RWPE2 (cell line): ENCODE measurements around the gene PACSIN2.

ENCODE experiments used
- ATAC-seq: fragments of 200-7000 bp; cut with Tn5 transposase; 3 replicates; pipeline ENCODE4 v1.9.1; 2021; ENCODE audit warnings: low read depth
- DNase-seq: peaks from one replicate; pipeline ENCODE4 v3.0.0-alpha.2; 2020; ENCODE audit warnings: low spot score
- H3K27ac ChIP-seq: fragments of 450-650 bp; 2 replicates; pipeline ENCODE4 v1.5.1; 2017; ENCODE audit warnings: mild to moderate bottlenecking; ENCODE audit not compliant: poor library complexity, severe bottlenecking
- H3K27me3 ChIP-seq: fragments of 250-450 bp; sonication (Bioruptor Pico); 2 replicates; pipeline ENCODE4 v1.5.1; 2021; ENCODE audit warnings: mild to moderate bottlenecking, moderate library complexity; ENCODE audit not compliant: insufficient read depth, poor library complexity, severe bottlenecking
- H3K36me3 ChIP-seq: fragments of 250-450 bp; sonication (Bioruptor Pico); 2 replicates; pipeline ENCODE4 v1.5.1; 2020; ENCODE audit warnings: low read depth, mild to moderate bottlenecking, moderate library complexity
- H3K4me1 ChIP-seq: fragments of 250-450 bp; sonication (Bioruptor Pico); 2 replicates; pipeline ENCODE4 v1.5.1; 2021; ENCODE audit warnings: mild to moderate bottlenecking, moderate library complexity; ENCODE audit not compliant: insufficient read depth, poor library complexity, severe bottlenecking
- H3K4me3 ChIP-seq: fragments of 250-450 bp; sonication (Bioruptor Pico); 2 replicates; pipeline ENCODE4 v1.5.1; 2021; ENCODE audit warnings: mild to moderate bottlenecking, moderate library complexity; ENCODE audit not compliant: severe bottlenecking
- H3K9me3 ChIP-seq: fragments of 250-450 bp; sonication (Bioruptor Pico); 2 replicates; pipeline ENCODE4 v1.5.1; 2021; ENCODE audit warnings: mild to moderate bottlenecking, moderate library complexity; ENCODE audit not compliant: severe bottlenecking
- TF ChIP-seq, protein P1 (sequence below): fragments of 450-650 bp; IDR thresholded peaks from one replicate; pipeline ENCODE4 v1.5.1; 2017; ENCODE audit warnings: mild to moderate bottlenecking, moderate library complexity; ENCODE audit not compliant: poor library complexity, severe bottlenecking

Gene PACSIN2, protein sequence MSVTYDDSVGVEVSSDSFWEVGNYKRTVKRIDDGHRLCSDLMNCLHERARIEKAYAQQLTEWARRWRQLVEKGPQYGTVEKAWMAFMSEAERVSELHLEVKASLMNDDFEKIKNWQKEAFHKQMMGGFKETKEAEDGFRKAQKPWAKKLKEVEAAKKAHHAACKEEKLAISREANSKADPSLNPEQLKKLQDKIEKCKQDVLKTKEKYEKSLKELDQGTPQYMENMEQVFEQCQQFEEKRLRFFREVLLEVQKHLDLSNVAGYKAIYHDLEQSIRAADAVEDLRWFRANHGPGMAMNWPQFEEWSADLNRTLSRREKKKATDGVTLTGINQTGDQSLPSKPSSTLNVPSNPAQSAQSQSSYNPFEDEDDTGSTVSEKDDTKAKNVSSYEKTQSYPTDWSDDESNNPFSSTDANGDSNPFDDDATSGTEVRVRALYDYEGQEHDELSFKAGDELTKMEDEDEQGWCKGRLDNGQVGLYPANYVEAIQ

DNA sequence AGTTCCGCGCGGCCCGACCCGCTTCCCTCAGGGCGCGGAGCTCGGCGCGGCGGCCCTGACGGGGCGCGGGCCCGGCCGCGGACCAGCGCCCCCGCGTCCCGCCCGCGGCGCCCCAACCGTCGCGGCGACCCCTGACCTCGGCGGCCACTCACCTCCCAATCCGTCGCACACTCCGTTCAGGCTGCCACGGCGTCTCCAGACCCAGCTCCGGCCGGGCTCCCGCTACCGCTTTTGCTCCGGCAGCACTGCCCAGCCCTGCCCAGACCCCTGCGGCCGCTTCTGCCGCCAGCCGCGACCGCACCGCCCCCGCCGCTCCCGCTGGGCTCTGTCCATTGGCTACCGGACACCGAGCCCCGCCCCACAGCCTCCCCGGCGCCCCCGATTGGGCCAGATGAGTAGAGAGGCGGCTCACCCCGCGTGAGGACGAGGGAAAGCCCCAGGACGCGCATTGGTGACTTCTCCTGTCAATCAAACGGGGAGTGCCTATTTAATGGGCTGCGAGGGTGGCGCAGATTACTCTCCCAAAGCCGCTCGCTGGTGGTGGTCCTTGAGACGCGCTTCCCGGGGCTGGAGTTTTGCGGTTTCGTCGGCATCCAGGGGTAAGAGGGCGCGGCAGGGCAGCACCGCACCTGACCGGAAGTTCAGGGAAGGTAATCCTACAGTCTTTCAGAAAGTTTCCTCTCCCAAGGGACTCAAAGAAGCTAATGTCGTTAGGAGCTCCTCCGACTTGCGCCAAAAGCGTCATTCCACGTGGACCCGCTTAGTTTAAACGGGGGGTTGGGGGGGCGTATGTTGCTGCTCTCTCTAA is at the start of gene PACSIN2:
Gene PACSIN2 (minus strand): TSS at position 281 of the 808 bp plus-strand sequence. CDS start 103,069 bp downstream, outside the sequence.
- H3K27me3 ChIP-seq = no peaks in the 10 kb centered on the region
- DNase-seq = peak; percentile 99
- H3K36me3 ChIP-seq = no peaks in the 10 kb centered on the region
- TF ChIP-seq, protein P1, sequence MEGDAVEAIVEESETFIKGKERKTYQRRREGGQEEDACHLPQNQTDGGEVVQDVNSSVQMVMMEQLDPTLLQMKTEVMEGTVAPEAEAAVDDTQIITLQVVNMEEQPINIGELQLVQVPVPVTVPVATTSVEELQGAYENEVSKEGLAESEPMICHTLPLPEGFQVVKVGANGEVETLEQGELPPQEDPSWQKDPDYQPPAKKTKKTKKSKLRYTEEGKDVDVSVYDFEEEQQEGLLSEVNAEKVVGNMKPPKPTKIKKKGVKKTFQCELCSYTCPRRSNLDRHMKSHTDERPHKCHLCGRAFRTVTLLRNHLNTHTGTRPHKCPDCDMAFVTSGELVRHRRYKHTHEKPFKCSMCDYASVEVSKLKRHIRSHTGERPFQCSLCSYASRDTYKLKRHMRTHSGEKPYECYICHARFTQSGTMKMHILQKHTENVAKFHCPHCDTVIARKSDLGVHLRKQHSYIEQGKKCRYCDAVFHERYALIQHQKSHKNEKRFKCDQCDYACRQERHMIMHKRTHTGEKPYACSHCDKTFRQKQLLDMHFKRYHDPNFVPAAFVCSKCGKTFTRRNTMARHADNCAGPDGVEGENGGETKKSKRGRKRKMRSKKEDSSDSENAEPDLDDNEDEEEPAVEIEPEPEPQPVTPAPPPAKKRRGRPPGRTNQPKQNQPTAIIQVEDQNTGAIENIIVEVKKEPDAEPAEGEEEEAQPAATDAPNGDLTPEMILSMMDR = no peak
- peak; percentile 94 for ATAC-seq
- peak within 1 kb of the TSS; percentile 92 for H3K4me3 ChIP-seq
- peaks cover 18% of the 10 kb centered on the region for H3K4me1 ChIP-seq
- H3K9me3 ChIP-seq = no peaks in the 10 kb centered on the region
- peak within 1 kb of the TSS; percentile 54 for H3K27ac ChIP-seq

DNA sequence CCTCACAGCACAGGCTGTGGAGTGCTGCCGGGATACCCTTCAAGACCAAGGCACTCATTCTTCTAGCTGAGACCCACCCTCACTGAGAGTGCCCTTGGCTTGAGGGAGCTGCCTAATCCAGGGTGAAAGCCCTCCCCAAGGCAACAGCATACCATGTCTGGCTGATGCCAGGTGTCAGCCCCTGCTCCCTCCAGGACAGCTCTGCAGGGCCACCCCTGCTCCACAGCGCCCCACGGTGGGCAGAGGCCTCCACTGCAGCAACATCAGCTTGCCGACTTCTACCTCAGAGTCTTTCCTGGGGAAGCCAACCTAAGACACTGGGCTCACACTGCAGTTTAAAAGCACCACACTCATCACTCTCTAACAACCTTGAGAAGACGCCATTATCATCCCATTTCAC is 45.2 kb upstream of the PACSIN2 start:
- no peak for ATAC-seq
- Histone ChIP-seq H3K4me3 (no peak overlapping the region), H3K27me3 (no peaks in the 10 kb centered on the region), H3K36me3 (no peaks in the 10 kb centered on the region), H3K4me1 (no peaks in the 10 kb centered on the region), H3K9me3 (no peaks in the 10 kb centered on the region), H3K27ac (no peak overlapping the region)
- TF ChIP-seq, protein P1 = peak; percentile 44
- DNase-seq = no peak

DNA sequence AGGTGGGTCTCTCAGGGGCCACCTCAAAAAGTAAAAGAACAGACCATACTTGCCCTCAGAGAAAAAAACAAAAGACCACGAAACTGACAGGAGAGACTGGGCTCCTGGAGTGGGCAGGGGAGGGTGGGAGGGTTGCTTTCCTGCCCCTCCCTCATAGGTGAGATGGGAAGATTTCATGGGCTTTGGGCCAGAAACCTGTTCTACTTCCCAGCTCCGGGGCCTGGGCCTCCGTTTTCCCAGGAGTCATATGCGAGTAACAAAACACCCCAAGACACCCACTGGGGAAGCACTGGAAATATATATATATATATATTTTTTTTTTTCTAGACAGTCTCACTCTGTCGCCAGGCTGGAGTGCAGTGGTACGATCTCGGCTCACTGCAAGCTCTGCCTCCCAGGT is 42.7 kb upstream of the PACSIN2 start:
- ATAC-seq (no peak), DNase-seq (no peak)
- H3K36me3 ChIP-seq = no peaks in the 10 kb centered on the region
- no peak overlapping the region for H3K27ac ChIP-seq
- no peaks in the 10 kb centered on the region for H3K4me1 ChIP-seq
- H3K9me3 ChIP-seq = no peaks in the 10 kb centered on the region
- no peak overlapping the region for H3K4me3 ChIP-seq
- H3K27me3 ChIP-seq = no peaks in the 10 kb centered on the region
- TF ChIP-seq, protein P1 = no peak

DNA sequence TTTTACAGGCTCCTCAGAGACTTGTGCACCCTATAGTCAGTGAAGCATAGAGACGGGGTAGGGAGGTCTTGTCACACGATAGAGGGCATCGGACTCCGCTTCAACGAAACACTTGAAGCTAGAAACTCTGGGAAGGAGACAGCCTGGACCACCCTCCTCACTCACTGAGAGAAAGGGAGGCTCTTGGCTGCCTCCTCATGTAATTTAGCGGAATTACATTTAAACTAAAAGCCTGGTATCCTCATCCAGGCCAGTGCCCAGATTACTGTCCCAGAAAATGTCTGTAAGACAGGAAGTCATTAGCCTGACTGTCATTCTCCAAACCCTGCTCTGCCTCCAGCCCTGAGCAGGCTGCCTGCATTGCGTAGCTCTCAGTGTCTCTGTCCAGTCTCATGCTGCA is 38.2 kb upstream of the PACSIN2 start:
- Histone ChIP-seq H3K4me1 (no peaks in the 10 kb centered on the region), H3K27ac (no peak overlapping the region), H3K27me3 (no peaks in the 10 kb centered on the region), H3K36me3 (no peaks in the 10 kb centered on the region), H3K4me3 (no peak overlapping the region), H3K9me3 (no peaks in the 10 kb centered on the region)
- TF ChIP-seq, protein P1 = no peak
- DNase-seq (no peak), ATAC-seq (no peak)
